NCI-H1092 (cell line): ENCODE measurements around the gene STT3B.

ENCODE experiments used
- DNase-seq: peaks from one replicate; lab custom pipeline; 2025; lab: John Stamatoyannopoulos, UW

The STT3B gene

DNA sequence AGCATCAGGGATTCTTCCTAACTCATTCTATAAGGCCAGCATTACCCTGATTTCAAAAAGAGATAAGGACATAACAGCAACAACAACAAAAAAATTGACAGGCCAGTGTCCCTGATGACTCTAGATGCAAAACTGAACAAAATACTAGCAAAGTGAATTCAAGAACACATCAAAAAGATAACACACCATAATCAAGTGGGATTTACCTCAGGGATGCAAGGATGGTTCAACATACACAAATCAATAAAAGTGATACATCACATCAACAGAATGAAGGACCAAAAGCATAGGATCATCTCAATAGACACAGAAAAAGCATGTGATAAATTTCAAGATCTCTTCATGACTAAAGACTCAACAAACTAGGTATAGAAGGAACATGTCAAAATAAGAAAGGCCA, 119.6 kb downstream of the STT3B start:
- no peak for DNase-seq

DNA sequence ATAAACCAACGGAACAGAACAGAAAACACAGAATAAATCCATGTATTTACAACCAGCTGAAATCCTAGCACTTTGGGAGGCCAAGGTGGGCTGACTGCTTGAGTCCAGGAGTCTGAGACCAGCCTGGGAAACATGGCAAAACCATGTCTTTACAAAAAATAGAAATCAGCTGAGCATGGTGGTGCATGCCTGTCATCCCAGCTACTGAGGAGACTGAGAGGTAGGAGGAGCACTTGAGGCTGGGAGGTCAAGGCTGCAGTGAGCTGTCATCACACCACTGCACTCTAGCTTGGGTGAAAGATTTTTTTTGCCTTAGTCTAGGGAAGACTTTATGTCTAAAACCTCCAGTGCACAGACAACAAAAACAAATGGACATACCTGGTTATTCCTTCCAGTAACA, 120.7 kb downstream of the STT3B start:
- DNase-seq: no peak

DNA sequence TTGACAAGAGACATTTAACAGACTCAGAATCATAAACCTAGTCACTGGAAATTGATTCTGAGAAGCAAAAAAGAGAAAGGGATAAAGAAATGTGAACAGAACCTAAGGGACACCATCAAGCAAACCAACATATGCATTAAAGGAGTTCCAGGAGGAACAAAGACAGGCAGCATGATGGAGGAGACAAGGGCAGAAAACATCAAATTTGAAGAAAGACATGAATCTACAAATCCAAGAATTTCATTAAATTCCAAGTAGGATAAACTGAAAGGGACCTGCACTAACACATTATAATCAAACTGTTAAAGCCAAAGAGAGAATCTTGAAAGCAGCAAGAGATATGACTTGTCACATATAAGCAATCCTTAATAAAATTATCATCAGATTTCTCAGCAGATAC, 122.3 kb downstream of the STT3B start:
- no peak for DNase-seq

DNA sequence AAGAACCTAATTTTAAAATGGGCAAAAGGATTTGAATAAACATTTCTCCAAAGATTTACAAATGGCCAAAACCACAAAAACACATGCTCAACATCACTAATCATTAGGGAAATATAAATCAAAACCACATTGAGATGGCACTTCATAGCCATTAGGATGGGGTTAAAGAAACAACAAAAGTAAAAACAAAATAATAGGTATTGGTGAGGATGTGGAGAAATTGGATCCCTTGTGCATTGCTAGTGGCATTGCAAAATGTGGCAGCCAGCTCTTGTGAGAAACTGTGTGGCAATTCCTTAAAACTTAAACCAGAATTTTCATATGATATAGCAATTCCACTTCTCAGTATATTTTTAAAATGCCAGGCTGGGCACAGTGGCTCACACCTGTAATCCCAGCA, 126.5 kb downstream of the STT3B start:
- DNase-seq: no peak

DNA sequence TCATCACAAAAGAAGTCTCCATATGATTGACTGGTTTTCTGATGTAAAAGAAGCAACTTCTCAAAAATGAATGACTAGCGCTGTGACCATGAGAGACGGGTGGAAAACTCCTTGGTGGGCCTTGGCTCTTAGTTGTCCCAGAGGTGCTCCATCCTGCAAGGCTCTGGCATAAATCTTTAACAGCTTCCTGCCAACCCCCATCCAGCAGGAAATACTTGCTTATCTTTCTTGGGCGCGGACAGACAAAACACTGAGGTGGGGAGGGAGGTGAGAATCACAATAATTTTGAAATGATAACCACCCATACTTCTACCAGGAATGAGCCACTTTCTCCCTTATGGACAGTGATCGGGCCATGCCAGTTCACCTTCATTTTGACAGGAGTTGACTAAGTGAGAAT, 128.6 kb downstream of the STT3B start:
- no peak for DNase-seq

DNA sequence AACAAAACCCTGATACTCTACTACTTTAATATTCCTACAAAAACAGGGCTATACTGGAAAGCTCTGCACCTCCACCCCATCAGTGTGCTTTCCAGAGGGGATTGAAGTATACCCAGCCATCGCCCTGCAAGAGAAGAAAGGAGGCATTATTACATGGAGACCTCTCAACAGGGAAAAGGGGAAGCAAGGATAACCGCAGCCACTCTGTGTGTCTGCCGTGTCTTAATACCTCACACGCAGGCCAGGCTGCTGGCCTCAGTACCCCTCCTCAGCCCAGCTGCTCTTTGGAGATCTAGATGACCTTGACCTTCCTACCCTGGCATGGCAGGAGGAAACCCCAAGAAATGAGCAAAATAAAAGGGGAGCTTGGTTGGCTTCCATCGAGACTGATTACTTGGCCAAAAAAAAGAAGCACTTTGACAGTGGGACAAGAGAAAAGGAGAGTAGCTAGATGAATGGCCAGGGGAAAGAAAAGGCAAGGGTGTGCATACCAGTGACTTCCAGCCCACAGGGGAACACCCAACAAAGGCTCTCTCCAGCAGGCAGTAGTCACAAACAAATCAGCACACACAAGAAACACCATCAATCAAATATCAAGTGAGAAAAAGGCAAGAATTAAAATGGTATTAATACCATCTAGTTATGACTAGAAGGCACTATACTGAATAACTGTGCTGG, 129.4 kb downstream of the STT3B start:
- DNase-seq: no peak

DNA sequence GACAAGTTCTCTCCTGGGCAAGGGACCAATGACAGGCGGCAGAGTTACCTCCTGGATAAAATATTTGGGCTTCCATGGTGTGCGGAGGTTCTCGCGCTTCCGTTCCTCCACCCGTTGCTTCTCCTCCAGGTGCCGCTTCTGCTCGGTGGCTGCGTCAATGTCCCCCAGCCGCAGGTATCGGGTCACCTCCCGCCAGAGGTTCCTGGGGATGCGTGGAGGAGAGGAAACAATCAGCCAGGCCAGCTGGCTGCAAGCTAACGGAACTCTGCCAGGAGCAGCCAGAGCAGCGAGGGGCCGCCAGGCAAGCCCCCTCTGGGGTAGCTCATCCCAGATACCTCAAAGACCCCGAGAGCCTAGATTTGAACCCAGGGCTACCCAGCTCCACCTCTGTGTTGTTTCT, 131.3 kb downstream of the STT3B start:
- DNase-seq: no peak

DNA sequence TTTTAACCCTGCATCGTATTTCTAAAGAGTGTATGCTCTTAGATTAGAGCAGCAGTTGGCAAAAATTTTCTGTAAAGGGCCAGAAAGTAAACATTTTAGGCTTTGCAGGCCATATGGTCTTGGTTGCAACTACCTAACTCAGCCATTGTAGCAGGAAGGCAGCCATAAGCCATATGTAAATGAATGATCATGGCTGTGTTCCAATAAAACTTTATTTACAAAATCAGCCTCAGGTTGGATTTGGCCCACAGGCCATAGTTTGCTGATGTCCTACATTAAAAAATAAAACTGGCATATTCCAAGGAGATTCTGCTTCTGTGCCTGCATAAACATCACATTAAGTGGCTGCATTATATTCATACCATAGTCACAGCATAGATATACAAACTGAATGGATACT, 134.9 kb downstream of the STT3B start:
- no peak for DNase-seq

DNA sequence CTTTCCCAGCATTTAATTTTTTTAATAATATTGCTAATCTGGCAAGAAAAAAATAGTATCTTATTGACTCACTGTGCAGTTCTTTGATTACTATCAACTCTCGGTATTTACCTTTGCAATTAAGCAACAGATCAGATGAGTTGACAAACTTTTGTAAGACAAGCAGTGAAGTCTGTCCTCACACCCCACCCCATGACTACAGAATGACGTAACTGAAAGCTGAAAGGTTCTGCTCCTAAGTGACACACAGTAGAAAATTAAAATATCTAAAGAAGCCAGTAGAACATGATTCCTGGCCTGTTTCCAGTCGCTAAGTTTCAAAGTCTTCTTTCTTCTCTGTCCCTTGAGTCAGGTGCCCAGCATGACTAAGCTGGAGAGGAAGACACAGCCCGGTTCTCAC, 135.5 kb downstream of the STT3B start:
- DNase-seq: no peak

DNA sequence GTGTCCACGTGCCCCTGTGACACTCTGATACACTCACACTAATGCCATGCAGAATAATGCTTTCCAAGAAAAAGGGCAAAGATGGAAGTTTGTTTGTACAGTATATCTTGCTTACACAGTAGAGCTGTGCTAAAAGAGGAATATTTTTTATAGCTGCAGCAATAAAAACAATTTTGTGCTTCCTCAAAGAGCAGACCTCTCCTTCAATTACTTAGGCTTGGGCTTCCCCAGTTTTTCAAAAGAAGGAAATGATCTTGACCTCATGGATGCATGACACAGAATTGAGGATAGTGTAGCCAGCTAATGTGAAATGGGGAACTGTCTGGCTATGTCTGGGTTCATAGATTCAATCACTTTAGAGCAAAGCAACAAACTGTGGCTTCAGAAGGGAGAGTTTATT, 137.4 kb downstream of the STT3B start:
- no peak for DNase-seq

DNA sequence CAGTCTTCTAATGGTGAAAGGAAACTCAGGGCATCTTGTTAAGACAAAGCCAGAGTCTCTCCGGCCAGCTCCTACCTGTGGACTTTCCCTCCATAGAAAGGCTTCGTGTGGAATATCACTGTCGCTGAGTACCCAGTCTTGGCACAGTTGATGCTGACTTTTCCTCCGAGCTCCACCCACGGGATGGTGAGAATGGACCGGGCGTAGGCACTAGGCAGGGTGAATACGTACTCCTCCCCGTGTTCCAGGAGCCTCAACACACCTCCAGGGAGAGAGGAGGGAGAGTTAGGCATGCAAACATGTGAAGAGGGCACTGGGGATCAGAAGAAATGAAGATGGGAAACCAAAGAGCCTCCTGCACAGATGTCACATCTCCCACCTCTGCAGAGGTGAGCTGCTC, 138.0 kb downstream of the STT3B start:
- no peak for DNase-seq

DNA sequence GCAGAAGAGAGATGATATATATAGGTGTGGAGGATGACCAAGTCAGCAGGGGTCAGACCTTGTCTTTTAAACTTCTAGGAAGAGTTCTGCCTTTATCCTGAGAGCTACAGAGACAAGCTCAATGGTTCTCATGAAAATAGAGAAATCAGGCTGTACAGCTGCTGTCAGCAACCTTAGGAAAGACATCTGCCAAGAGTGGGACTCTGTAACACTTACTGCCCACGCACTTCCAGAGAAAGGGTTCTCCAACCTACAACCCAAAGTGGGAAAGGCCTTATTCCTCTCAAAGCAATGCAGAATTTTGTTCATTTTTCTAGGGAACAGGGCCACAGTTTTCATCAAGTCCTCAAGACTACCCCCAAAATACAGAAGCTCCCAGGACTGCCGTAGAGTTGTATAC, 138.7 kb downstream of the STT3B start:
- no peak for DNase-seq

DNA sequence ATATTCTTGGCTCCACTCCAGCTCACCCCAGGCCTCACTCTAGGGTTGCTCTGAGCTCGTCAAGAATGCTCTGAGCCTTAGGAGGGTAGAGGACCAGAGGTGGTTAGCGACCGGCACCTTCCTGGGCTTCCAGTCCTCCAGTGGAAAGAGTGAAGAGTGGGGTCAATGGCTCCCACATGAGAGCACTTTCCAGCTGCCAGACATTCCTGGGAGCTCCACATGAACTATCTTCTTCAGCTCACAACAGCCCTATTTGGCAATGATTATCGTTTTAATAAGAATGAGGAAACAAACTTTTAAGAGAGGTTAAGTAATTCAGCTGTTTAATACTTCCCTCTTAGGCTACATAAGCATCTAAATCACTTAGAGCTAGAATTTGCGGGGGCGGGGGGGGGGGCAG, 139.3 kb downstream of the STT3B start:
- no peak for DNase-seq

DNA sequence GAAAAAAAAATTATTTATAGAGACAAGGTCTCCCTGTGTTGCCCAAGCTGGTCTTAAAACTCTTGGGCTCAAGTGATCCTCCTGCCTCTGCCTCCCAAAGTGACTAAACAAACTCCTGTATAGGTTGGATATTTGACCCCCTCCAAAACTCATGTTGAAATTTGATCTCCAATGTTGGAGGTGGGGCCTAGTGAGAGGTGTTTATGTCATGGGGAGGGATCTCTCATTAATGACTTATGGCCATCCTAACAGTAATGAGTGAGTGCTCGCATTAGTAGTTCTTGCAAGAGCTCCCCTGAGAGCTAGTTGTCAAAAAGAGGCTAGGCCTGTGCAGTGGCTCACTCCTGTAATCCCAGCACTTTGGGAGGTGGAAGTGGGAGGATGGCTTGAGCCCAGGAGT, 141.2 kb downstream of the STT3B start:
- no peak for DNase-seq

DNA sequence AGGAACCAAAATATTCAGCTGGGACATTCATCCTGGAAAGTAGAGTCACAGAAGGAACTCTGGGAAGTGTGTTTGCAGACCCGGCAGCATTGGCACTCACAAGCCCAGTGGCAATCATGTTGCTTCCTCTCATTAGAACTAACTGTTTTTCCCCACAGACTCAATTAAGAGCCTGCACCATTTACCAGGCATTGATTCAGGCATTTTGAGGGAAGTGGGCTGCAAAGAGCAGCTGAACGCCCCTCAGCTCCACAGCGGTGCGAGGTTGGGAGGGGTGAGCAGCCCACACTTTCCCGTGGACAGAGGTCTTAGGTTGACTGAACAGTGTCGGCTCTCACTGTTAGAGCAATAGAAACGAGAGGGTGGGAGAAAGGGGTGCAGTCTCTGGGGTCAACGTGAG, 143.8 kb downstream of the STT3B start:
- no peak for DNase-seq

DNA sequence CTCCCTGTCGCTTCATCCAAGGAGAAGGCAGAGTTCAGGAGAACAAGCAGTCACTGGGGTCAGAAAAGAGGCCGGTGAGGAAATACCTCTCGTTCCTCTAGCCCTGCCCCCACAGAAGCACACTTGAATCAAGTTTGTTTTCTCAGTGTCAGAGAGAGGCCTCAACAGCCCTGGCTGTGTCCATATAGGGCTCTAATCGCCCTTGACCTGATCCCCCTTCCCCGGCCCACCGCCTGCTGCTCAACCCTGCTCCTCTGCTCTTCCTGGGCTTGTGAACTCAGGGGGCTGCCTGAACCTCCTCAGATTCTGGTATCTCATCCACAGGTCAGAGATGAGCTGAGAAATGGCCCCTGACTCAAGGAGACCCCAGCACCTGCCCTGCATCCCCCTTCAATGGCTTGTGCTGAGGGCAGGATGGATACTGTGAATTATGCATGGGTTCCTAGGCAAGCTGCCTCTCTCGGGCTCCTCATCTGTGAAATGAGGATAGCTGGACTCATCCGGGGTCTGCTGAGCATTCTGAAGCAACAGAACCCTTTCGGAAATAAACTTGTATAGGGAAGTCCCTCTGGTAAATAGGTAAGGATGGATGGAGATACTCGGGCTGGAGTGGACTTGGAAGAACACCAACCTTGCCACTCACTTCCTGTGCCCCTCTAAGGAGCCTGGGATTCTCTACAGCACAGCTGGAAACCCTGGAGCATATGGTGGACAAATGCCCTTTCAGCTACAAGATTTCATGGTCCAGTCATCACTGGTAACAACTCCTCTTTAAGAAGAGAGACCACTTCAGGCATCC, 147.5 kb downstream of the STT3B start:
- no peak for DNase-seq
